DND-41 (cell line): Measurements from ENCODE around the gene RNF181.
A peak's percentile ranks its signal among the peaks of the same experiment; 100 is the strongest.

Source experiments
- ATAC-seq: fragments of 200-7000 bp; cut with Tn5 transposase; 3 replicates; pipeline ENCODE4 v1.9.1; 2021; ENCODE audit warnings: low read depth; ENCODE audit not compliant: insufficient read depth
- DNase-seq: peaks from one replicate; pipeline ENCODE4 v3.0.0-alpha.2; 2020
- H2AFZ ChIP-seq: 2 replicates; pipeline ENCODE4 v1.6.0; 2012; ENCODE audit warnings: low read depth, low read length
- H3K27ac ChIP-seq: 2 replicates; pipeline ENCODE4 v1.5.1; 2012; ENCODE audit warnings: low read length, inconsistent platforms
- H3K27me3 ChIP-seq: fragments of 200-600 bp; sonication (generic); 2 replicates; pipeline ENCODE4 v1.6.0; 2012; ENCODE audit warnings: low read length, mild to moderate bottlenecking, inconsistent platforms; ENCODE audit not compliant: insufficient read depth, poor library complexity
- H3K36me3 ChIP-seq: 2 replicates; pipeline ENCODE4 v1.5.1; 2012; ENCODE audit warnings: low read length, inconsistent platforms; ENCODE audit not compliant: insufficient read depth
- H3K4me1 ChIP-seq: 2 replicates; pipeline ENCODE4 v1.5.1; 2012; ENCODE audit warnings: mild to moderate bottlenecking, low read length; ENCODE audit not compliant: insufficient read depth
- H3K4me2 ChIP-seq: 2 replicates; pipeline ENCODE4 v1.6.0; 2012; ENCODE audit warnings: mild to moderate bottlenecking, moderate library complexity, low read length, inconsistent platforms; ENCODE audit not compliant: insufficient read depth
- H3K4me3 ChIP-seq, 2 experiments: fragments of 200-600 bp in 1 of 2; shearing (Covaris generic) in 1 of 2; 2 replicates each; pipeline ENCODE4 v1.5.1; 2012 to 2016; ENCODE audit warnings: inconsistent platforms in 2 of 2, low read length in 2 of 2, mild to moderate bottlenecking in 2 of 2, low read depth in 1 of 2, moderate library complexity in 1 of 2
- H3K79me2 ChIP-seq: 2 replicates; pipeline ENCODE4 v1.6.0; 2012; ENCODE audit warnings: low read length, inconsistent platforms; ENCODE audit not compliant: insufficient read depth
- H3K9ac ChIP-seq: 2 replicates; pipeline ENCODE4 v1.6.0; 2012; ENCODE audit warnings: low read depth, mild to moderate bottlenecking, inconsistent platforms, low read length, moderate library complexity
- H3K9me3 ChIP-seq: 2 replicates; pipeline ENCODE4 v1.5.1; 2012; ENCODE audit warnings: low read length, moderate library complexity, mild to moderate bottlenecking, inconsistent platforms; ENCODE audit not compliant: insufficient read depth, severe bottlenecking
- H4K20me1 ChIP-seq: 2 replicates; pipeline ENCODE4 v1.6.0; 2012; ENCODE audit warnings: low read length; ENCODE audit not compliant: insufficient read depth
- EZH2 ChIP-seq: IDR thresholded peaks from 3 replicates; pipeline ENCODE4 v1.6.1; 2012; ENCODE audit warnings: borderline replicate concordance, low read depth, mild to moderate bottlenecking, moderate library complexity, low read length, inconsistent platforms; ENCODE audit not compliant: severe bottlenecking
- TF ChIP-seq, protein P1 (sequence below): IDR thresholded peaks from 2 replicates; pipeline ENCODE4 v1.5.1; 2012; ENCODE audit warnings: borderline replicate concordance, low read length, moderate library complexity, mild to moderate bottlenecking; ENCODE audit not compliant: poor library complexity, severe bottlenecking; ENCODE audit errors: extremely low read depth

Gene RNF181, protein sequence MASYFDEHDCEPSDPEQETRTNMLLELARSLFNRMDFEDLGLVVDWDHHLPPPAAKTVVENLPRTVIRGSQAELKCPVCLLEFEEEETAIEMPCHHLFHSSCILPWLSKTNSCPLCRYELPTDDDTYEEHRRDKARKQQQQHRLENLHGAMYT

DNA sequence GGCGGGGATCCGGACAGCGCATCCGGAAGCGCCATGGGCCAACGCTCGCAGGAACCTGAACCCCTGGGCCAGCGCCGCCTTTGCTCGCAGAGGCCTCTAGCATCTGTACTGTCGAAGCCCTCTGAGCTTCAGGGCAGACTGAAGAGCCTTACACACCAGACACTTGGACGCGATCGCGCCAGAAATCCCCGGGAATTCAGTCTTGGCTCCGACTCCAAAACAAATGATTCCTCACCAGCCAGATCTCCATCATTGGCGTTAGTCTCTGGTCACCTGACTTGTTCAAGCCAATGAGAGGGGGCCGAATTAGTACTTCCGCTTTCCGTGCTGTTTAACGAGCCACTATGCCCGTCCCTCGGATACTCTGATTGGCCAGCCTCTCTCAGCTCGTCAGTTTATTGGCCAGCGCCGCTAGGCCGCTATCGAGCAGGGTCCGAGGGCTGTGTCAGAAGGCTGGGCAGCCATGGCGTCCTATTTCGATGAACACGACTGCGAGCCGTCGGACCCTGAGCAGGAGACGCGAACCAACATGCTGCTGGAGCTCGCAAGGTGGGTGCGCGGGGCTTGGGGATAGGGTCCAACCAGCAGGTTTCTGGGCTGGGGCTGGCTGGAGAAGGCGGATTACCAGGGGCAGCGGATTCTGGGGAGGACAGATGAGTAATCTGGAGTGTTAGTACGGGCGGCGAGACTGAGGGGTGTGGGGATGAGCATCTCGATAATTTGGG is at the start of gene RNF181:
Gene RNF181 (plus strand): TSS at position 445 of the 725 bp plus-strand sequence. CDS start 19 bp downstream, at position 464.
- DNase-seq, result peak; percentile 94
- H2AFZ ChIP-seq, result peak within 1 kb of the TSS; percentile 95
- no peaks in the 10 kb centered on the region for H3K9me3 ChIP-seq
- peaks cover 33% of the 10 kb centered on the region for H3K79me2 ChIP-seq
- H3K27ac ChIP-seq, result peak within 1 kb of the TSS; percentile 88
- peak; percentile 99 for ATAC-seq
- no peaks in the 10 kb centered on the region for H3K27me3 ChIP-seq
- H3K4me3 ChIP-seq, result peak within 1 kb of the TSS; percentile 65 to 89
- H4K20me1 ChIP-seq, result peaks cover 12% of the 10 kb centered on the region
- H3K36me3 ChIP-seq, result peaks cover 21% of the 10 kb centered on the region
- no peak for TF ChIP-seq EZH2
- TF ChIP-seq, protein P1, sequence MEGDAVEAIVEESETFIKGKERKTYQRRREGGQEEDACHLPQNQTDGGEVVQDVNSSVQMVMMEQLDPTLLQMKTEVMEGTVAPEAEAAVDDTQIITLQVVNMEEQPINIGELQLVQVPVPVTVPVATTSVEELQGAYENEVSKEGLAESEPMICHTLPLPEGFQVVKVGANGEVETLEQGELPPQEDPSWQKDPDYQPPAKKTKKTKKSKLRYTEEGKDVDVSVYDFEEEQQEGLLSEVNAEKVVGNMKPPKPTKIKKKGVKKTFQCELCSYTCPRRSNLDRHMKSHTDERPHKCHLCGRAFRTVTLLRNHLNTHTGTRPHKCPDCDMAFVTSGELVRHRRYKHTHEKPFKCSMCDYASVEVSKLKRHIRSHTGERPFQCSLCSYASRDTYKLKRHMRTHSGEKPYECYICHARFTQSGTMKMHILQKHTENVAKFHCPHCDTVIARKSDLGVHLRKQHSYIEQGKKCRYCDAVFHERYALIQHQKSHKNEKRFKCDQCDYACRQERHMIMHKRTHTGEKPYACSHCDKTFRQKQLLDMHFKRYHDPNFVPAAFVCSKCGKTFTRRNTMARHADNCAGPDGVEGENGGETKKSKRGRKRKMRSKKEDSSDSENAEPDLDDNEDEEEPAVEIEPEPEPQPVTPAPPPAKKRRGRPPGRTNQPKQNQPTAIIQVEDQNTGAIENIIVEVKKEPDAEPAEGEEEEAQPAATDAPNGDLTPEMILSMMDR, result no peak
- peak within 1 kb of the TSS; percentile 78 for H3K9ac ChIP-seq
- peaks cover 27% of the 10 kb centered on the region for H3K4me1 ChIP-seq
- H3K4me2 ChIP-seq, result peak within 1 kb of the TSS; percentile 81

DNA sequence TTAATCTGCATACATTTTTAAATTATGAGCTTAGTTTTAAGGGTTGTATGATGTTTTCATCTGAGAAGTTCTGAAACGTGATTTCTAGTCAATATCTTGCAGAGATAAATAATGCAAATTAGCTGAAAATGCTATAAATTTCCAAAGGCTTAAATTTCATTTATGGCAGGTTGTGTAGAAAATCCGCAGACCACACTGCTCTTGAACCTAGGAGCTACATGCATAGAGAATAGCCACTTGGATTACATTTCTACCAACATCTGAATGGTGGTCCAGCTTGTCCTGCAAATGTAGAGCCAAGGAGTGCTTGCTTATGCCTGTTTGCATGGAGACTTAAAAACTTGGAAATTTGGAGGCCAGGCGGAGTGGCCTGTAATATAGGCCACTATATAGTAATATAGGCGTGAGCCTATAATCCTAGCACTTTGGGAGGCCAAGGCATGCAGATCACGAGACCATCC is 49.7 kb upstream of the RNF181 start:
- peaks cover 69% of the 10 kb centered on the region for H3K36me3 ChIP-seq
- TF ChIP-seq, protein P1, result no peak
- no peak for TF ChIP-seq EZH2
- H4K20me1 ChIP-seq, result peaks cover 40% of the 10 kb centered on the region
- no peak overlapping the region for H3K4me3 ChIP-seq
- DNase-seq (no peak), ATAC-seq (peak; percentile 39)
- H3K4me2 ChIP-seq, result no peak overlapping the region
- peaks cover 25% of the 10 kb centered on the region for H3K79me2 ChIP-seq
- H3K27ac ChIP-seq, result no peak overlapping the region
- H3K9ac ChIP-seq, result no peak overlapping the region
- no peaks in the 10 kb centered on the region for H3K9me3 ChIP-seq
- no peak overlapping the region for H2AFZ ChIP-seq
- peaks cover 22% of the 10 kb centered on the region for H3K4me1 ChIP-seq
- H3K27me3 ChIP-seq, result no peaks in the 10 kb centered on the region

DNA sequence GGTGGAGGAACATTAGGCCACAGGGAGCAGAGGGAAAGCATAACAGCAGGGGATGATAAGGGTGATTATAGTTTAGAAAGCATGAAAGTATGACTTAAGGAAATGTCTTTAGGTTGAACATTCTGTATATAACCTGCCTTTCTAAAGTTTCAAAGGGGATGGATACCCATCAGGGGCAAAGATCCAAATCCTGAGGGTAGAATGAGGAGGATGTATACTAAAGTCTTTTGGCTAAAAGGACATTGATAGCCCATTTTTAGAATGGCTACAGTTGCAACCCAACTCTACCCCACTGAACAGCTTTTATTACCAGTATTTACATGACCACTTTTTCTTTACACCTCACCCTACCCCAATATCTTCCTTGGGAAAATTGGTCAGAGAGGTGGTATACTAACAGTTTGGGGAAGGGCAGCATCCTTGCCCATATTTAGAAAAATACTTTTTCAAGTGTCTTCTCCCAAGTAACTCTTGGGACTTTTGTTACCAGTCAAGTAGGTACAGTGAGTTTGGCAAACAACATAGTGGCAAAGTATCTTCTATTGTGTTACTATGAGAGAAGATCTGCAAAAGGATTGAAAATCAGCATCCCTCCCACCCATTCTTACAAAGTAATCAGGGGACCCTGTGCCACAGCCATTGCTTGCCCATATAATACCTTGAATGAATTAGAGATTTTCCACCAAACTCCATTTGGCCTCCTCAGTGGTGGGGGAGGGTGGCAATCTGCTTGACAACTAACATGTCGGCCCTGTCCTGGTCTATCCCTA is 48.3 kb upstream of the RNF181 start:
- Histone ChIP-seq H2AFZ (no peak overlapping the region), H3K79me2 (peaks cover 12% of the 10 kb centered on the region), H3K4me3 (no peak overlapping the region), H3K36me3 (peaks cover 69% of the 10 kb centered on the region), H3K27ac (no peak overlapping the region), H3K4me1 (peaks cover 7% of the 10 kb centered on the region), H3K27me3 (no peaks in the 10 kb centered on the region), H3K9ac (no peak overlapping the region), H3K4me2 (no peak overlapping the region), H4K20me1 (peaks cover 25% of the 10 kb centered on the region), H3K9me3 (no peaks in the 10 kb centered on the region)
- DNase-seq, result peak; percentile 28
- TF ChIP-seq, protein P1, result no peak
- TF ChIP-seq EZH2, result no peak
- peak; percentile 6; the same call in 2 of the 3 replicates for ATAC-seq
